ENCODE data around the gene CCDC28A.

- no peak for TF ChIP-seq CTCF (IDR thresholded peaks at IDR 0.05)
- no peak for TF ChIP-seq POLR2A (IDR thresholded peaks at IDR 0.05)
These were observed 30.3 kb downstream of the CCDC28A start for GRCh38 chr6:138803861-138804260.

All from stomach (tissue), 4 donors.